RWPE2 (cell line): ENCODE results near the gene SOS1.
A peak's percentile ranks its signal among the peaks of the same experiment; 100 is the strongest.

Experiments
- ATAC-seq: fragments of 200-7000 bp; cut with Tn5 transposase; 3 replicates; pipeline ENCODE4 v1.9.1; 2021; ENCODE audit warnings: low read depth
- DNase-seq: peaks from one replicate; pipeline ENCODE4 v3.0.0-alpha.2; 2020; ENCODE audit warnings: low spot score
- H3K27ac ChIP-seq: fragments of 450-650 bp; 2 replicates; pipeline ENCODE4 v1.5.1; 2017; ENCODE audit warnings: mild to moderate bottlenecking; ENCODE audit not compliant: poor library complexity, severe bottlenecking
- H3K27me3 ChIP-seq: fragments of 250-450 bp; sonication (Bioruptor Pico); 2 replicates; pipeline ENCODE4 v1.5.1; 2021; ENCODE audit warnings: mild to moderate bottlenecking, moderate library complexity; ENCODE audit not compliant: insufficient read depth, poor library complexity, severe bottlenecking
- H3K36me3 ChIP-seq: fragments of 250-450 bp; sonication (Bioruptor Pico); 2 replicates; pipeline ENCODE4 v1.5.1; 2020; ENCODE audit warnings: low read depth, mild to moderate bottlenecking, moderate library complexity
- H3K4me1 ChIP-seq: fragments of 250-450 bp; sonication (Bioruptor Pico); 2 replicates; pipeline ENCODE4 v1.5.1; 2021; ENCODE audit warnings: mild to moderate bottlenecking, moderate library complexity; ENCODE audit not compliant: insufficient read depth, poor library complexity, severe bottlenecking
- H3K4me3 ChIP-seq: fragments of 250-450 bp; sonication (Bioruptor Pico); 2 replicates; pipeline ENCODE4 v1.5.1; 2021; ENCODE audit warnings: mild to moderate bottlenecking, moderate library complexity; ENCODE audit not compliant: severe bottlenecking
- H3K9me3 ChIP-seq: fragments of 250-450 bp; sonication (Bioruptor Pico); 2 replicates; pipeline ENCODE4 v1.5.1; 2021; ENCODE audit warnings: mild to moderate bottlenecking, moderate library complexity; ENCODE audit not compliant: severe bottlenecking
- CTCF ChIP-seq: fragments of 450-650 bp; IDR thresholded peaks from one replicate; pipeline ENCODE4 v1.5.1; 2017; ENCODE audit warnings: mild to moderate bottlenecking, moderate library complexity; ENCODE audit not compliant: poor library complexity, severe bottlenecking

SOS1 gene

DNA sequence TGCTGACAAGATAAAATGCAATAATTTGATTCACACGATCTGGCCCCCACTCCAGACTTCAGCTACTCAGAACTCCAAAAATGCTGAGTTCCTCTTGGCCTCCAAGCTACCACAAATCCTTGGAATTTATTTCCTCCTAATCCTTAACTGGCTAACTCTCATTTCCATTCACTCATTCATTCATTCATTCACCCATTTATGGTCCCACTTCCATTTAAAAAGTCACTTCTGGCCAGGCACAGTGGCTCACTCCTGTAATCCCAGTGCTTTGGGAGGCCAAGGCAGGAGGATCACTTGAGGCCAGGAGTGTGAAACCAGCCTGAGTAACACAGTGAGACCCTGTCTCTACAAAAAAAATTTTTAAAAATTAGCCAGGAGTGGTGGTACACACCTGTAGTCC, 12.5 kb downstream of the SOS1 start:
- DNase-seq (no peak), ATAC-seq (no peak)
- peaks cover 4% of the 10 kb centered on the region for H3K4me1 ChIP-seq
- TF ChIP-seq CTCF = no peak
- no peaks in the 10 kb centered on the region for H3K9me3 ChIP-seq
- no peak overlapping the region for H3K27ac ChIP-seq
- H3K27me3 ChIP-seq = no peaks in the 10 kb centered on the region
- peaks cover 5% of the 10 kb centered on the region; the same call in 1 of the 2 replicates for H3K36me3 ChIP-seq
- no peak overlapping the region for H3K4me3 ChIP-seq

DNA sequence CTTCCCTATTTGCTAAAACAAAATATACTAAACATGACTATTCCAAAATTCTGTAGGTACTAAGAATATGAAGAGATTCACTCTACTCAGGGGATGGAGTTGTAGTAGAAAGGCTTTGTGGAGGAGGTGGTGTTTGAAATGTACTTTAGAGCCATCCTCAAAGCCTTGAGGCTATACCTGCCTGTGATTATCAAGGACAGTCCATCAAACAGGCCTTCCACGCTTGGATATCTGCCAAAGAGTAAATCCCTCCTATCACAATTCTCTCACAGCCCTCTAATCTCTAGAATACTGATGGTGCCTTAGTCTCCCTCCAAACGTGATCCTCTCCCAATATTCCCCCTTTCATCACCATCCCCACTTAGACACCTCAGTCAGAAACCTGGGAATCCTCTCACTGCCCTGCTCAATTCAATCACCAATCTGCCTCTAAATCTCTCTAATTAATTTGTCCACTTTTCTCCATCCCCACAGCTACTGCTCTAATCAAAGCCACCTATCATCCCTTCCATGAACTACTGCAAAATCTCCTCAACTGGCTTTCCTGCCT, 13.1 kb downstream of the SOS1 start:
- Histone ChIP-seq H3K9me3 (no peaks in the 10 kb centered on the region), H3K4me1 (peaks cover 4% of the 10 kb centered on the region), H3K27ac (no peak overlapping the region), H3K36me3 (peaks cover 5% of the 10 kb centered on the region; the same call in 1 of the 2 replicates), H3K27me3 (no peaks in the 10 kb centered on the region), H3K4me3 (no peak overlapping the region)
- DNase-seq (no peak), ATAC-seq (no peak)
- TF ChIP-seq CTCF = no peak

DNA sequence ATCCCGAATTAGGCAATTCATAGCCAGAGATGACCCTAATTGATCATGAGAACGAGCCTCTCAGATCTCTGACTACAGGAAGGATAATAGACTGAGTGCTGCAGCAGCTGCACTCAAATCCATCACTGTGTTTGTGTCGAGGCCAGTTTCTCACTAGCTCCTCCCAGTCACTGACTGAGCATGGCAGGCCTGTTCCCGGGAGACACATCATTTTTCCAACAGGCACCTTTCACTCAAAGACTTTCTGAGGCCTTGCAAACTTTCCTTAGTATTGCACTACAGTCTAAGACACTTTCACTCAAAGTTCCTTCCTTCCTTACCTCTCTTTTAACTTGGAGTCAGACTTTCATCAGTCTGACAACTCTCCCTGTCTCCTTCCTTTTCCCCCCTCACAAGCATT, 13.7 kb downstream of the SOS1 start:
- no peak for ATAC-seq

DNA sequence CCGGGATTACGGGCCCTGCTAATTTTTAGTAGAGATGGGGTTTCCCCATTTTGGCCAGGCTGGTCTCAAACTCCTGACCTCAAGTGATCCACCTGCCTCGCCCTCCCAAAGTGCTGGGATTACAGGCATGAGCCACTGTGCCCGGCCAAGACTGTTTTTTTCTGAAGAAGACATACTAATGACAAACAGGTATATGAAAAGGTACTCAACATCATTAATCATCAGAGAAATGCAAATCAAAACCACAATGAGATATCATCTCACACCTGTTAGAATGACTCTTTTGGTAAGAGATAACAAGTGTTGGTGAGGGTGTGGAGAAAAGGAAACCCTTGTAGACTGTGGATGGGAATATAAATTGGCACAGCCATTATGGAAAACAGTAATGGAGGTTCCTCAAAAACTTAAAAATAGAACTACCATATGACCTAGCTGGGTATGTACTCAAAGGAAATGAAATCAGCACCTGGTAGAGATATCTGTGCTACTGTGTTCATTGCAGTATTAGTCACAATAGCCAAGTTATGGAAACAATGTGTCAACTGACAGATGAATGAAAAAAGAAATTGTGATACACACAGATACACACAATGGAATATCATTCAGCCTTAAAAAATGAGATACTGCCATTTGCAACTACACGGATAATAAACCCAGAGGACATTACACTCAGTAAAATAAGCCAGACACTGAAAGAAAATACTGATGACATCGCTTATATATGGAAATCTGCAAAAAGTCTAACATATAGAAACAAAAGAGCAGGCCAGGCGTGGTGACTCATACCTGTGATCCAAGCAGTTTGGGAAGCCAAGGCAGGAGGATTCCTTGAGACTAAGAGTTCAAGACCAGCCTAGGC, 20.8 kb downstream of the SOS1 start:
- Histone ChIP-seq H3K4me1 (peaks cover 30% of the 10 kb centered on the region), H3K4me3 (no peak overlapping the region), H3K36me3 (peaks cover 6% of the 10 kb centered on the region; the same call in 1 of the 2 replicates), H3K9me3 (no peaks in the 10 kb centered on the region), H3K27me3 (no peaks in the 10 kb centered on the region), H3K27ac (peak overlapping the region; percentile 6)
- TF ChIP-seq CTCF = no peak
- peak; percentile 88 for ATAC-seq
- DNase-seq = no peak

More for the DNA sequence above, 13.7 kb downstream of the SOS1 start:
- H3K4me3 ChIP-seq = no peak overlapping the region
- no peak for DNase-seq
- H3K9me3 ChIP-seq = no peaks in the 10 kb centered on the region
- peaks cover 4% of the 10 kb centered on the region for H3K4me1 ChIP-seq
- H3K27me3 ChIP-seq = no peaks in the 10 kb centered on the region
- peaks cover 5% of the 10 kb centered on the region; the same call in 1 of the 2 replicates for H3K36me3 ChIP-seq
- H3K27ac ChIP-seq = no peak overlapping the region
- TF ChIP-seq CTCF = no peak
